Panc1 (cell line): ENCODE measurements around the gene DPP7. TPM values are rescaled to one million over a fixed set of nuclear protein-coding genes. Genes with fewer than 3 reads are reported as not detected.
"Not testable (repeated sequence)": the region's sequence is repeated elsewhere in the genome, so short reads cannot be mapped to it uniquely, and the experiment has no call there.

Source experiments
- ATAC-seq: fragments of 200-7000 bp; cut with Tn5 transposase; 2 replicates; pipeline ENCODE4 v1.9.1; 2020; ENCODE audit warnings: mild to moderate bottlenecking, moderate library complexity
- BruUV-seq: library from RNA; stranded (reverse); fragments of 400-500 nt; replicated peaks from 2 replicates; lab custom pipeline; 2021; lab: Mats Ljungman, UMichigan
- CTCF ChIA-PET: fragments of 300-600 bp; sonication (Branson Sonifier 250); formaldehyde crosslinking; loops from one replicate; lab custom pipeline; 2022; ENCODE audit warnings: antibody characterized with exemption; lab: Charles Lee
- POLR2A ChIA-PET: fragments of 300-600 bp; sonication (Branson Sonifier 250); formaldehyde crosslinking; loops from one replicate; lab custom pipeline; 2022; ENCODE audit warnings: antibody characterized with exemption; lab: Charles Lee
- DNase-seq: peaks from one replicate; pipeline ENCODE4 v3.0.0-alpha.2; 2010; ENCODE audit warnings: low read depth, low spot score
- H3K27ac ChIP-seq: 2 replicates; pipeline ENCODE4 v1.5.1; 2011; ENCODE audit warnings: mild to moderate bottlenecking, low read length, inconsistent platforms
- H3K27me3 ChIP-seq: fragments of 200-500 bp; sonication (Bioruptor generic); 2 replicates; pipeline ENCODE4 v1.6.0; 2014; ENCODE audit warnings: low read length, inconsistent platforms; ENCODE audit not compliant: control insufficient read depth, insufficient read depth
- H3K36me3 ChIP-seq: fragments of 200-500 bp; sonication (Bioruptor generic); 2 replicates; pipeline ENCODE4 v1.5.1; 2014; ENCODE audit warnings: inconsistent platforms, mild to moderate bottlenecking, low read length, moderate library complexity; ENCODE audit not compliant: control insufficient read depth, insufficient read depth
- H3K4me1 ChIP-seq: 2 replicates; pipeline ENCODE4 v1.5.1; 2011; ENCODE audit warnings: inconsistent platforms, mild to moderate bottlenecking, low read length, moderate library complexity; ENCODE audit not compliant: control insufficient read depth, insufficient read depth
- H3K4me3 ChIP-seq, 2 experiments: 2 replicates each; pipeline ENCODE4 v1.5.1; 2011 to 2012; ENCODE audit warnings: low read depth in 2 of 2, low read length in 2 of 2, mild to moderate bottlenecking in 2 of 2, inconsistent platforms in 1 of 2, moderate library complexity in 1 of 2
- H3K9me3 ChIP-seq: fragments of 200-500 bp; sonication (Bioruptor generic); 2 replicates; pipeline ENCODE4 v1.5.1; 2014; ENCODE audit warnings: low read depth, mild to moderate bottlenecking, inconsistent platforms, low read length, moderate library complexity; ENCODE audit not compliant: control insufficient read depth, insufficient read depth
- CTCF ChIP-seq: fragments of 450-650 bp; IDR thresholded peaks from 2 replicates; pipeline ENCODE4 v1.5.1; 2017; ENCODE audit warnings: mild to moderate bottlenecking
- POLR2AphosphoS5 ChIP-seq: IDR thresholded peaks from 2 replicates; pipeline ENCODE4 v1.6.1; 2012; ENCODE audit warnings: mild to moderate bottlenecking, low read depth, low read length, moderate library complexity
- REST ChIP-seq, 2 experiments: IDR thresholded peaks; 2 replicates each; pipeline ENCODE4 v1.6.1; 2011 to 2012; ENCODE audit warnings: low read depth in 2 of 2, control low read depth in 1 of 2, low read length in 1 of 2, mild to moderate bottlenecking in 1 of 2, moderate library complexity in 1 of 2; ENCODE audit not compliant: insufficient read depth in 1 of 2
- SIN3A ChIP-seq: IDR thresholded peaks from 2 replicates; pipeline ENCODE4 v1.6.1; 2012; ENCODE audit warnings: low read depth, mild to moderate bottlenecking, low read length, moderate library complexity, borderline replicate concordance; ENCODE audit not compliant: insufficient read depth
- TCF7L2 ChIP-seq: IDR thresholded peaks from 2 replicates; pipeline ENCODE4 v1.6.1; 2011; ENCODE audit warnings: mild to moderate bottlenecking, low read depth, low read length, inconsistent platforms
- in situ Hi-C: cut with HindIII; loops from 2 replicates; pipeline ENCODE4 v1.10.0; 2016; ENCODE audit warnings: low sequenced_read_pairs, low pct_unique_long_range_greater_than_20kb
- intact Hi-C: fragments of 100-400 bp; cut with micrococcal nuclease; formaldehyde crosslinking; loops from one replicate; pipeline ENCODE4 v1.10.0; 2022; ENCODE audit not compliant: unreplicated experiment
- total RNA-seq: library from RNA; stranded (reverse); gene quantifications from one replicate; pipeline ENCODE4 v1.2.1, GENCODE V29; 2021; ENCODE audit not compliant: unreplicated experiment

The DPP7 gene
- total RNA-seq, 1 experiment from 2014 or later = 236 TPM

- in situ Hi-C loops (no loop called here), intact Hi-C loops (no loop called here)
- DNase-seq (no peak), ATAC-seq (no peak)
- no peaks in the 10 kb centered on the region for H3K36me3 ChIP-seq
- H3K4me1 ChIP-seq = no peaks in the 10 kb centered on the region
- H3K27ac ChIP-seq = no peak overlapping the region
- POLR2A ChIA-PET = no interaction called here
- no peaks in the 10 kb centered on the region for H3K27me3 ChIP-seq
- no peak overlapping the region for H3K4me3 ChIP-seq
- no peaks in the 10 kb centered on the region for H3K9me3 ChIP-seq
- no TSS peak for BruUV-seq
- CTCF ChIA-PET = interaction anchor here (0.6 kb wide), 1 partner anchor 13 kb away, joined by 15 read pairs; no protein-coding TSS in a partner anchor
- TF ChIP-seq CTCF (no peak), SIN3A (no peak), POLR2AphosphoS5 (no peak), TCF7L2 (no peak), REST (IDR thresholded peaks at IDR 0.05; ENCODE audit: insufficient read depth in 1 of 2, low read depth in 2 of 2, low read length in 1 of 2) (no peak)
Observed at GRCh38 chr9:137136881-137137607, 22.5 kb upstream of the DPP7 start.

GRCh38 chr9:137136261-137136880, 21.8 kb upstream of the DPP7 start:
- no peak overlapping the region for H3K27ac ChIP-seq
- H3K27me3 ChIP-seq = no peaks in the 10 kb centered on the region
- POLR2A ChIA-PET = no interaction called here
- H3K4me1 ChIP-seq = no peaks in the 10 kb centered on the region
- no peaks in the 10 kb centered on the region for H3K9me3 ChIP-seq
- ATAC-seq (no peak), DNase-seq (no peak)
- TF ChIP-seq SIN3A = no peak
- no peak for TF ChIP-seq REST (IDR thresholded peaks at IDR 0.05; ENCODE audit: insufficient read depth in 1 of 2, low read depth in 2 of 2, low read length in 1 of 2)
- no peak for TF ChIP-seq CTCF
- TF ChIP-seq TCF7L2 = no peak
- no peak for TF ChIP-seq POLR2AphosphoS5
- H3K4me3 ChIP-seq = no peak overlapping the region
- CTCF ChIA-PET = interaction anchor here (0.6 kb wide), 1 partner anchor 14 kb away, joined by 15 read pairs; no protein-coding TSS in a partner anchor
- BruUV-seq = no TSS peak
- in situ Hi-C loops = no loop called here
- intact Hi-C loops = no loop called here
- H3K36me3 ChIP-seq = no peaks in the 10 kb centered on the region

- intact Hi-C loops, BruUV-seq, DNase-seq, H3K4me1 ChIP-seq, H3K4me3 ChIP-seq, H3K36me3 ChIP-seq, H3K27ac ChIP-seq, ATAC-seq, H3K27me3 ChIP-seq, H3K9me3 ChIP-seq, CTCF ChIA-PET, in situ Hi-C loops, POLR2A ChIA-PET: not testable (repeated sequence)
Observed at GRCh38 chr9:137135154-137135553, 20.6 kb upstream of the DPP7 start.
